Loucy (cell line): ENCODE results near the gene CSF1.

Experiments
- EZH2phosphoT487 ChIP-seq: fragments of 200-600 bp; IDR thresholded peaks from 2 replicates; pipeline ENCODE4 v1.6.1; 2018; ENCODE audit warnings: antibody characterized with exemption, mild to moderate bottlenecking, moderate library complexity, borderline replicate concordance
- TF ChIP-seq, protein P1 (sequence below): fragments of 200-600 bp; sonication (generic); conservative IDR thresholded peaks from 2 replicates; pipeline ENCODE4 v1.5.1; 2014; ENCODE audit warnings: mild to moderate bottlenecking, antibody characterized with exemption, low read length

DNA sequence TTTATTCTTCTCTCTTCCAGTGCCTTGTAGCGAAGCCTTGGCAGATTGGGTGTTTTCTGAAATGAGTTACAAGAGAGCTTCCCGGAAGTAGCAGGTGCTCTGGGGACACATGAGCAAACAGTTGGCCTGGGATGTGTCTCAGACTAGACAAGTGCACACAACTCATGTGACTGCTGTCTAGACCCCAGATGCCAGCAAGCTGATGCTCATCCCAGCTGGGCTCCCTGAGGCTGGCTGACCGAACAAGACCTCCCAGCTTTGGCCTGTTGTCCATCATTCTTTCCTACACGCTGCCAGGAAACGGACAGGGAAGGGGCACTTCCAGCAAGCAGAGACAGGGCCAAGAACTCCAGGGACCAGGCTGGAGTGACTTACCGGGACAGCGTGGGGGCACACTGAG lies 18.7 kb upstream of the CSF1 start:
- TF ChIP-seq, protein P1, sequence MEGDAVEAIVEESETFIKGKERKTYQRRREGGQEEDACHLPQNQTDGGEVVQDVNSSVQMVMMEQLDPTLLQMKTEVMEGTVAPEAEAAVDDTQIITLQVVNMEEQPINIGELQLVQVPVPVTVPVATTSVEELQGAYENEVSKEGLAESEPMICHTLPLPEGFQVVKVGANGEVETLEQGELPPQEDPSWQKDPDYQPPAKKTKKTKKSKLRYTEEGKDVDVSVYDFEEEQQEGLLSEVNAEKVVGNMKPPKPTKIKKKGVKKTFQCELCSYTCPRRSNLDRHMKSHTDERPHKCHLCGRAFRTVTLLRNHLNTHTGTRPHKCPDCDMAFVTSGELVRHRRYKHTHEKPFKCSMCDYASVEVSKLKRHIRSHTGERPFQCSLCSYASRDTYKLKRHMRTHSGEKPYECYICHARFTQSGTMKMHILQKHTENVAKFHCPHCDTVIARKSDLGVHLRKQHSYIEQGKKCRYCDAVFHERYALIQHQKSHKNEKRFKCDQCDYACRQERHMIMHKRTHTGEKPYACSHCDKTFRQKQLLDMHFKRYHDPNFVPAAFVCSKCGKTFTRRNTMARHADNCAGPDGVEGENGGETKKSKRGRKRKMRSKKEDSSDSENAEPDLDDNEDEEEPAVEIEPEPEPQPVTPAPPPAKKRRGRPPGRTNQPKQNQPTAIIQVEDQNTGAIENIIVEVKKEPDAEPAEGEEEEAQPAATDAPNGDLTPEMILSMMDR: no peak
- no peak for TF ChIP-seq EZH2phosphoT487
